HFFc6 (cell line): ENCODE results near the gene SPOCK1. TPM values are rescaled to one million over a fixed set of nuclear protein-coding genes. Genes with fewer than 3 reads are reported as not detected.
A peak's percentile ranks its signal among the peaks of the same experiment; 100 is the strongest.

ENCODE experiments used
- DNase-seq: peaks from one replicate; pipeline ENCODE4 v3.0.0-alpha.2; 2018
- H3K27ac Mint-ChIP-seq: 2 replicates; pipeline ENCODE4 v1.8.0; 2020; ENCODE audit warnings: mild to moderate bottlenecking, mixed read lengths
- H3K27me3 Mint-ChIP-seq: 2 replicates; pipeline ENCODE4 v1.8.0; 2021; ENCODE audit warnings: mild to moderate bottlenecking, moderate library complexity, mixed read lengths; ENCODE audit not compliant: insufficient read depth
- H3K36me3 Mint-ChIP-seq: 2 replicates; pipeline ENCODE4 v1.8.0; 2021; ENCODE audit warnings: low read depth, mixed read lengths
- H3K4me1 Mint-ChIP-seq: 2 replicates; pipeline ENCODE4 v1.8.0; 2020; ENCODE audit warnings: low read depth, mixed read lengths
- H3K4me3 Mint-ChIP-seq: 2 replicates; pipeline ENCODE4 v1.8.0; 2020; ENCODE audit warnings: mild to moderate bottlenecking, moderate library complexity, mixed read lengths
- H3K9me3 Mint-ChIP-seq: 2 replicates; pipeline ENCODE4 v1.8.0; 2020; ENCODE audit warnings: mild to moderate bottlenecking, mixed read lengths
- total RNA-seq, 6 experiments: library from RNA; stranded (reverse); fragmentation: NEBNext Ultra II Directional; extraction: Animal tissue kit (Norgen Biotek cat#: 25700); gene quantifications; 2 replicates in 1 of 6; 3 replicates in 5 of 6; pipeline ENCODE4 v1.2.3, GENCODE V29; 2021
- TF ChIP-seq, protein P1 (sequence below): fragments of 200-600 bp; sonication (generic); IDR thresholded peaks from 2 replicates; pipeline ENCODE4 v1.5.0; 2021; ENCODE audit warnings: antibody characterized with exemption, mild to moderate bottlenecking

The SPOCK1 gene
- total RNA-seq, 6 experiments from 2014 or later, result 111 to 170 (median 125) TPM

DNA sequence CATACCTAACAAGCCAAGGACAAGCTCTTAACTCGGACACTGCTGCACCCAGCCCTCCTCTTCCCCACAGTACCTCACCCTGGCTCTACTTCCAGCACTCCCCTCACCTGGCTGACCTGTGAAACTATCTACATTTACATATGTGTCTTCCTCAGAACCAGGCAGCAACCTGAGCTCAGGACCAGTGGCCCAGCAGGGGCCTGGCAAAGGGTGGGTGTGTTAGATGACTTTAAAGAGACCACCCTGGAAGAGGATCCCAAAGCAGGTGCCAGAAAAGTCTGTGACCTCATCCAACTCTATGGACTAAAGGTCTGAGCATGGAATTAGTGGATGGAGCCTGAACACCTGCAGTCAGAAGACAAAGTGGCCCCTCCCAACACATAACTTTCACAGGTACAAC is 400.9 kb downstream of the SPOCK1 start:
- TF ChIP-seq, protein P1, sequence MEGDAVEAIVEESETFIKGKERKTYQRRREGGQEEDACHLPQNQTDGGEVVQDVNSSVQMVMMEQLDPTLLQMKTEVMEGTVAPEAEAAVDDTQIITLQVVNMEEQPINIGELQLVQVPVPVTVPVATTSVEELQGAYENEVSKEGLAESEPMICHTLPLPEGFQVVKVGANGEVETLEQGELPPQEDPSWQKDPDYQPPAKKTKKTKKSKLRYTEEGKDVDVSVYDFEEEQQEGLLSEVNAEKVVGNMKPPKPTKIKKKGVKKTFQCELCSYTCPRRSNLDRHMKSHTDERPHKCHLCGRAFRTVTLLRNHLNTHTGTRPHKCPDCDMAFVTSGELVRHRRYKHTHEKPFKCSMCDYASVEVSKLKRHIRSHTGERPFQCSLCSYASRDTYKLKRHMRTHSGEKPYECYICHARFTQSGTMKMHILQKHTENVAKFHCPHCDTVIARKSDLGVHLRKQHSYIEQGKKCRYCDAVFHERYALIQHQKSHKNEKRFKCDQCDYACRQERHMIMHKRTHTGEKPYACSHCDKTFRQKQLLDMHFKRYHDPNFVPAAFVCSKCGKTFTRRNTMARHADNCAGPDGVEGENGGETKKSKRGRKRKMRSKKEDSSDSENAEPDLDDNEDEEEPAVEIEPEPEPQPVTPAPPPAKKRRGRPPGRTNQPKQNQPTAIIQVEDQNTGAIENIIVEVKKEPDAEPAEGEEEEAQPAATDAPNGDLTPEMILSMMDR, result no peak
- DNase-seq, result no peak
- Mint-ChIP-seq H3K4me1 (peaks cover 46% of the 10 kb centered on the region), H3K27ac (no peak overlapping the region), H3K4me3 (no peak overlapping the region), H3K27me3 (no peaks in the 10 kb centered on the region), H3K36me3 (no peaks in the 10 kb centered on the region), H3K9me3 (no peaks in the 10 kb centered on the region)

DNA sequence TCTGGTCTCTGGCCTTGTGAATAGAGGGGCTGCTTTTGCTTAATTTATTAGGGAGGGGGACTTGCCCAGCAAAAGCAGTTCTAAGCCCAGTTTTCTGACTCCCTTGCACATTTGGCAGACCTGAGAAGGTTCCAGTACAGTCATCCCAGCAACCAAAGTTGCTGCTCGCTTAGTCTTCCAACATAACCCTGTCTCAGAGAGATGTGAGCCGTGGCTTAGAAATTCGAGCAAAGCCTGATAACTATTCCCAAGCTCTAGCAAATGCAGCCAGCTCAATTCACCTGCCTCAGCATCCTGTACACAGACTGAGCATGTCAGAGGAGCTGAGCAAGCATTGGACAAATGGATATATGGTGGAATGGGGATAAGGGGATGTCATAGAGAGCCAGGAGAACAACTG is 401.9 kb downstream of the SPOCK1 start:
- TF ChIP-seq, protein P1, result no peak
- DNase-seq, result no peak
- Mint-ChIP-seq H3K36me3 (no peaks in the 10 kb centered on the region), H3K4me1 (peaks cover 46% of the 10 kb centered on the region), H3K27ac (peak overlapping the region; percentile 27; the same call in 1 of the 2 replicates), H3K27me3 (no peaks in the 10 kb centered on the region), H3K4me3 (peak overlapping the region; percentile 19; the same call in 1 of the 2 replicates), H3K9me3 (no peaks in the 10 kb centered on the region)

DNA sequence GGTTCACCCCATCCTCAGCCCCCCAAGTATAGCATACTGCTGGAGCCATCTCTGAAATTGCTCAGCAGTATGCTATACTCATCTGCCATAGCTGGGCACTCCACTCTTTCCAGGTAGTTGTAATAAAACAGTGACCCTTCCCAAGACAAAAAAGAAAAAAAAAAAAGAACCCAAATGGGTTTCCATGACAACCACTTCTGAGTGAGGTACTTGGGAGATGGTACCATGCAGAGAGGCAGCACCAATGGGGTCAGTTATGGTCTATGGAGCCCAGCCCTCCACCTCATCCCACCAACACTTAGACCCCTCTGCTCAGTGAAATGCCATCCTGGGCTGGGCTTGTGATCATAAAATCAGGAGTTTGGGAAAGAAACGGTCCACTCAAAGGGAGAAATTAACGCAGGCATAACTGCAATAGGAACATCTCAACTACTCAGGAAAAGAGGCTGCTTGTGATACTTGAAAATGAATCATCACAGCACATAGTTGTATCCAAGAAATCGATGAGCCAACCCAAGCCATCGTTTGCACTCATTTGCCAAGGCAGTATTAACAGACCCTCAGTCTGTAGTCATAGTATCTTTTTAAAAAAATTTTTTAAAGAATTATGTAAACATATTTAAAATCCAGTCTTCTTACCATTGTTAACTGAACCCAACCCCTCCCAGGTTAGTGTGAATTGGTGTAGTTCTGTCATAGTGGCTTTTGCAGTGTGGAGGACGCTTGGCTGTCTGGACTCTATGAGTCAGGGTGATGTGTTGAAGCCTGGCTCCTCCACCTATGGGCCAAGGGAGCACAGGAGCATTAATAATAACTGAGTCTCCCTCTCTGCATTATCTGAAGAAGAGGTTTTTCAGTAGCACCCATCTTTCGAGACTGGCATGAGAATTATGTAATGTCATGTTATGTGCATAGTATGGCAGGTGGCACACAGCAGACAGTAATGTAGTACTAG is 402.7 kb downstream of the SPOCK1 start:
- peak; percentile 45 for DNase-seq
- Mint-ChIP-seq H3K27me3 (no peaks in the 10 kb centered on the region), H3K4me3 (peak overlapping the region; percentile 51), H3K36me3 (no peaks in the 10 kb centered on the region), H3K27ac (peak overlapping the region; percentile 44), H3K9me3 (no peaks in the 10 kb centered on the region), H3K4me1 (peaks cover 38% of the 10 kb centered on the region)
- TF ChIP-seq, protein P1, result no peak

DNA sequence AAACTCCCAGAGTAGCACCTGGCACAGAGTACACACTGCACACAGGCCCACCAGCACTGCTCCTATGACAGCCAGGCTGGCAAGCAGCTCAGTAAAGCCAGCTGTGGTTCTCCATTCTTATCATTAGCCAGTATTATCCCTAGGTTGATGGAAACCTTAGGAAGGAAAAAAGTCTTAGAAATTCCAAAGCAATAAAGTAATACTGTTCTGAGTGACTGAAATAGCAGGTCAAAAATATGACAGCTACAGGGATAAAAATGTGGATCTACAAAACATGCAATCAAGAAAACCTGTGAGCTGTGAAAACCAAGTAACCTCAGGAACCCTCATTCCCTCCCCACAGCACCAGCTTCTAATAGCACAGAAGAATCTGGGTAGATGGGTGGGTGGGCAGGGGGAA is 403.5 kb downstream of the SPOCK1 start:
- Mint-ChIP-seq H3K36me3 (no peaks in the 10 kb centered on the region), H3K4me3 (no peak overlapping the region), H3K27ac (no peak overlapping the region), H3K9me3 (no peaks in the 10 kb centered on the region), H3K4me1 (peaks cover 35% of the 10 kb centered on the region), H3K27me3 (no peaks in the 10 kb centered on the region)
- DNase-seq, result no peak
- TF ChIP-seq, protein P1, result no peak

DNA sequence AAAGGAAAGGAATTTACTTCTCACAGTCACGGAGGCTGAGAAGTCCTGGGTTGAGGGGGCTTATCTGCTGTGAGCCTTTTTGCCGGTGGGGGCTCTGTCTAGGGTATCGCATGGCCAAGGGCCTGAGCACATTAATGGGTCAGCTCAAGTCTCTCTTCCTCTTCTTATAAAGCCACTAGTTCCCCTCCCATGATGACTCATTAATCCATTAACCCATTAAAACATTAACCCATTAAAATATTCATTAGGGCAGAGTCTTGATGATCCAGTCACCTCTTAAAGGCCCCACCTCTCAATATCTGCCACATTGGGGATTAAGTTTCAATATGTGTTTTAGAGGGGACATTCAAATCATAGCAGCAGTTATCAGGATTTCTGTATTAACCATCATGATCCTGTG is 406.3 kb downstream of the SPOCK1 start:
- Mint-ChIP-seq H3K36me3 (no peaks in the 10 kb centered on the region), H3K4me1 (peaks cover 35% of the 10 kb centered on the region)

More for the DNA sequence above, 406.3 kb downstream of the SPOCK1 start:
- no peak overlapping the region for H3K4me3 Mint-ChIP-seq
- H3K27ac Mint-ChIP-seq, result no peak overlapping the region
- no peaks in the 10 kb centered on the region for H3K27me3 Mint-ChIP-seq
- TF ChIP-seq, protein P1, result no peak
- DNase-seq, result no peak
- H3K9me3 Mint-ChIP-seq, result no peaks in the 10 kb centered on the region
